ENCODE data around the gene SLC39A11.

DNA sequence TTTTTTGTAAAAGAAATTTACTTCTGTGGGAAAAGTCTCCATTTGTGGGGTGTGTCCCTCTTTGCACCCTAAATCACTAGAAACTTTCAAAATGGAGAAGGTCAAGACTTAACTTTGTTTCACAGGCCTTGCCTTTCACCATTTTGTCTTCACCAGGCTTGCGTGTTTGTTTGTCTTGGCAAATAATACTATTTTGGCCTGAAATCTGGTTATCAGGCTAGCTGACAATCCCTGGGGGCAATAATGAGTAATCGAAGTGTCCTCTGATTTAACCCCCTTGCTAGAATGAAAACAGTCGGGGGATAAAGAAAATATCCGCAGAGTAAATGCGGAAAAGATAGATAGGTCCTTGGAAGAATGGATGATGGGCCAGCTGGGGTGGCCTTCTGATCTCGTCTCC lies 34.5 kb downstream of the SLC39A11 start:
- TF ChIP-seq, protein P1, sequence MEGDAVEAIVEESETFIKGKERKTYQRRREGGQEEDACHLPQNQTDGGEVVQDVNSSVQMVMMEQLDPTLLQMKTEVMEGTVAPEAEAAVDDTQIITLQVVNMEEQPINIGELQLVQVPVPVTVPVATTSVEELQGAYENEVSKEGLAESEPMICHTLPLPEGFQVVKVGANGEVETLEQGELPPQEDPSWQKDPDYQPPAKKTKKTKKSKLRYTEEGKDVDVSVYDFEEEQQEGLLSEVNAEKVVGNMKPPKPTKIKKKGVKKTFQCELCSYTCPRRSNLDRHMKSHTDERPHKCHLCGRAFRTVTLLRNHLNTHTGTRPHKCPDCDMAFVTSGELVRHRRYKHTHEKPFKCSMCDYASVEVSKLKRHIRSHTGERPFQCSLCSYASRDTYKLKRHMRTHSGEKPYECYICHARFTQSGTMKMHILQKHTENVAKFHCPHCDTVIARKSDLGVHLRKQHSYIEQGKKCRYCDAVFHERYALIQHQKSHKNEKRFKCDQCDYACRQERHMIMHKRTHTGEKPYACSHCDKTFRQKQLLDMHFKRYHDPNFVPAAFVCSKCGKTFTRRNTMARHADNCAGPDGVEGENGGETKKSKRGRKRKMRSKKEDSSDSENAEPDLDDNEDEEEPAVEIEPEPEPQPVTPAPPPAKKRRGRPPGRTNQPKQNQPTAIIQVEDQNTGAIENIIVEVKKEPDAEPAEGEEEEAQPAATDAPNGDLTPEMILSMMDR (IDR thresholded peaks at IDR 0.05) = no peak
- no peak for TF ChIP-seq POLR2A (IDR thresholded peaks at IDR 0.05)
